HG03045 (cell line): ENCODE measurements around the gene PIM3.
"Not testable (repeated sequence)": the region's sequence is repeated elsewhere in the genome, so short reads cannot be mapped to it uniquely, and the experiment has no call there.

ENCODE experiments used
- ATAC-seq: cut with Tn5 transposase; IDR thresholded peaks from one replicate; pipeline ENCODE4 v1.9.1; 2021; ENCODE audit warnings: mild to moderate bottlenecking, moderate library complexity; ENCODE audit not compliant: unreplicated experiment

Gene PIM3

DNA sequence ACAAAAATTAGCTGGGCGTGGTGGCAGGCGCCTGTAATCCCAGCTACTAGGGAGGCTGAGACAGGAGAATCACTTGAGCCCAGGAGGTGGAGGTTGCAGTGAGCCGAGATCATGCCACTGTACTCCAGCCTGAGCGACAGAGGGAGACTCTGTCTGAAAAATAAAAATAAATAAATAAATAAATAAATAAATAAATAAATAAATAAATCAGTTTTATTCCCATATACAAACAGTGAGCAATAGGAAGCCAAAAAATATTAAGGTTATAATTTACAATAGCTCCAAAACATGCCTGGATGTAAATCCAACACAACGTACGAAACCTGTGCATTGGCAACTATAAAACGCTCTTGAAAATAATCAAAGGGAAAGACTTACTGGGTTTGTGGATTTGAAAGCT, 21.2 kb downstream of the PIM3 start:
- not testable (repeated sequence) for ATAC-seq

DNA sequence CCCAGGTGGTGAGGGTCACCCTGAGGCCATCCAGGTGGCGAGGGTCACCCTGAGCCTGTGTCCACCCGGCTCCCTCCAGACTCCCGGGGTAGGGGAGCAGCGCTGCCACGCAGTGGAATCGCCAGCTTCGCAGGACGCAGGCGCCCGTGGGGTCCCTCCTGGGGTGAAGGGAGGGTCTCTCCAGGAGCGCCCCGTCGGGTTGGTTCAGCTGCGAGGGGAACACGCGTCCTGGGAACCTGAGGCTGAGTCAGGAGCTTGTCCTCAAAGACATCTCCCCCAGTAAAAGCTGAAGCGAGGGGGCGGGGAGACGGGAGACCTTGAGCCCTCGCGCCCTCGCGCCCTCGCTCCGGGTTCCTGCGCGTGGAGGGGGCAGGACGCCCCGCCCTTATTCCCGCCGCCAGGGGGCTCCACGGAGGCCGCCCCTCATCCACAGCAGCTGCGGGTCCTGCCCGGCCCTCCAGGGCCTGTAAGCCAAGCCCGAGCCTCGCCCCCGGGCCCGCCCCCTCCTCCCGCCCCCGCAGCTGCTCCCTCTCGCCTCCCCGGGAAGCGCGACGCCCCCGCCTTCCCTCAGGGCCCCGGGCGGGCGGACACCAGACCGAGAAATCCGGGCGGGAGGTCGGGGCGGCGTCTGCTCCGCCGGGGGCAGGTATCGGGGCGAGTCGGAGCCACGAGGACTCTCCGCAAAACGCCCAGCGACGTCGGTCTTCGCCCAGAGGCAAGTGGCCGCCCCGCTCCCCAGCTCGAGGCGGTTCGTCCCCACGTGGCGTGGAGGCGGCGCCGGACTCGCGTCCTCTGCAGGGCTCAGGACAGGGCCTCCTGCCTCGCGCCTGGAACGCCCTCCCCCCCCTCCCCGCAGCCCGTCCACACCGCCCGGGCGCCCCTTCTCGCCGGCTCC, 22.8 kb downstream of the PIM3 start:
- ATAC-seq, result no peak

DNA sequence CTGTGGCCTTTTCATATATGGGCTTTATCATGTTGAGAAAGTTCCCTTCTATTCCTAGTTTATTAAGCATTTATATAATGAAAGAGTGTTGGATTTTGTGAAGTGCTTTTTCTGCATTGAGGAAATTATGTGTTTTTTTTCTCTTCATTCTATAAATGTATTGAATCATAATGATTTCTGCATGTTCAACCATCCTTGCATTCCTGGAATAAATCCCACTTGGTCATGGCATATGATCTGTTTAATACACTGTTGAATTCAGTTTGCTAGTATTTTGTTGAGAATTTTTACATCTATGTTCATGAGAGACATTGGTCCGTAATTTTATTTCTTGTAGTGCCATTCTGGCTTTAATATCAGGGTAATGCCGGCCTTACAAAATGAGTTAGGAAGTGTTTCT, 25.8 kb downstream of the PIM3 start:
- no peak for ATAC-seq

DNA sequence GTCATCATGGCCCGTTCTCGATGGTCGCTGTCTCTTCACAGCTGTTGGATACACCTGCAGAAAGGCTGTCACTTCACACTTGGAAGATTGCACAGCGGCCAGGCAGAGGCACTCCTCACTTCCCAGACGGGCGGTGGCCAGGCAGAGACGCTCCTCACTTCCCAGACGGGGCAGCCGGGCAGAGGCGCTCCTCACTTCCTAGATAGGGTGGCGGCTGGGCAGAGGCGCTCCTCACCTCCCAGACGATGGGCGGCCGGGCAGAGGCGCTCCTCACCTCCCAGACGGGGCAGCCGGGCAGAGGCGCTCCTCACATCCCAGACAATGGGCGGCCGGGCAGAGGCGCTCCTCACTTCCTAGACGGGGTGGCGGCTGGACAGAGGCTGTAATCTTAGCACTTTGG, 29.3 kb downstream of the PIM3 start:
- not testable (repeated sequence) for ATAC-seq

DNA sequence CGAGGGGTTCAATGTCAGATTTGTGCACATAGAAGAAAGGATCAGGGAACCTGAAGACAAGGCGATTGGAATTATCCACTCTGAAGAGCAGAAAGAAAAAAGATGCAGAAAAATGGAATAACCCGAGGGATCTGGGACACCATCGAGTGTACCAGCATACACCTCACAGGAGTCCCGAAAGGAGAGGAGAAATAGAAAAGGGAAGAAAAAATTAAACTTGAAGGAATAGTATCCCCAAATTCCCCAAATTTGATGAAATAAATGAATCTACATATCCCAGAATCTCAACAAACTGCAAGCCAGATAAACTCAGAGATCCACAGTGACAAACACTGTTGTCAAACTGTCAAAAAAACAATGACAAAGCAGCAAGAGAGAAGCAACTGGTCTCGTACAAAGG, 30.6 kb downstream of the PIM3 start:
- ATAC-seq, result no peak

DNA sequence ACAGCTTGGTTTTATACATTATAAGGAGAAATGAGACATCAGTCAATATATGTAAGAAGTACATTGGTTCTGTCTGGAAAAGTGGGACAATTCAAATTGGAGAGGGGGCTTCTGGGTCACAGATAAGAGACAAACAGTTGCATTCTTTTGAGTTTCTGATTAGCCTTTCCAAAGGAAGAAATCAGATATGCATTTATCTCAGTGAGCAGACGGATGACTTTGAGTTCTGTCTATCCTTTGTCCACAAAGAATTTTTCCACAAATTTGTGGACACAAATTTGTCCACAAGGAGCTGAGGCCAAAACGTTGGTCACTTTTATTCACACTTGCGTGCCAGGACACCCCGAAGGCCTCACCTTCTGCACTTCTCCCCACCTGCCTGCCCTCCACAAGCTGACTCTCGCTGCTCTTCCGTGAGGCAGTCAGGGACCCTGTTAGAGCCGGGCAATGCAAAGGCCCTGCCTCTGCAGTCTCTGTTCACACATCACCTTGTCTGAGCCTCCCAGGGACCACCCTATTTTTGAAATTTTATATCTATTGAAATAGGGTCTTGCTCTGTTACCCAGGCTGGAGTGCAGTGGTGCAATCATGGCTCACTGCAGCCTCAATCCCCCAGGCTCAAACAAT, 31.4 kb downstream of the PIM3 start:
- ATAC-seq, result no peak

DNA sequence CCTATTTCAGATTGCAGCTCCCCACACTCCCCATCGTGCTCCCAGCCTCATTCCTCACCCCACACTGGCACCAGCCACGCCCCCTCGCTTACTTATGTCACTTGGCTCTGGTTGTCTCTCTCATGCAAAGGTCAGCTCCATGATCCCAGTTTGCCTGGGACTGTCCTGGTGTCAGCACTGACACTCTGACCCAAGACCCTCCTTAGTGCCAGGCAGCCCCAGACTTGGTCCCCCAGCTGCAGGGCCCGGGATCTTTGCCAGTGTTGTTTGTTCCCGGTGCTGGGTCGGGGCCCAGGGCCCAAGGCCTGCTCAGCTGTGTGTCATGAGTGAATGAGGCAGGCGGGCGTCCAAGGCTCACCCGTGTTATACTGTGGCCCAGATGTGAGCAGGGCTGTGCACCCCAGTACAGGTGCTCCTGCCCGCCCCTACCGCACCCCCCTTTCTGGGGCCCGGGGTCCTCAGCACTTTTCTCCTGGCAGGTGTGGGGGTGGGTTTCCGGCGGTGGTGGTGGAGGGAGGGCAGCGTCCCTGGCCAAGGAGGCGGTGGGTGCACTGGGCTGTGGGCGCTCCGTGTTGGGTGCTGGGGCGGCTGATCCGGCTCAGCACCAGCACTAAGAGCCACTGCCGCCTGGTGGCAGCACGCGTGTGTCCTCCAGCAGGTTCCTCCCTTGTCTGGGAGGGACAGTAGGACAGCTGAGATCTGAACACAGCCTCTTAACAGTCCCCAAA, 32.5 kb downstream of the PIM3 start:
- no peak for ATAC-seq

DNA sequence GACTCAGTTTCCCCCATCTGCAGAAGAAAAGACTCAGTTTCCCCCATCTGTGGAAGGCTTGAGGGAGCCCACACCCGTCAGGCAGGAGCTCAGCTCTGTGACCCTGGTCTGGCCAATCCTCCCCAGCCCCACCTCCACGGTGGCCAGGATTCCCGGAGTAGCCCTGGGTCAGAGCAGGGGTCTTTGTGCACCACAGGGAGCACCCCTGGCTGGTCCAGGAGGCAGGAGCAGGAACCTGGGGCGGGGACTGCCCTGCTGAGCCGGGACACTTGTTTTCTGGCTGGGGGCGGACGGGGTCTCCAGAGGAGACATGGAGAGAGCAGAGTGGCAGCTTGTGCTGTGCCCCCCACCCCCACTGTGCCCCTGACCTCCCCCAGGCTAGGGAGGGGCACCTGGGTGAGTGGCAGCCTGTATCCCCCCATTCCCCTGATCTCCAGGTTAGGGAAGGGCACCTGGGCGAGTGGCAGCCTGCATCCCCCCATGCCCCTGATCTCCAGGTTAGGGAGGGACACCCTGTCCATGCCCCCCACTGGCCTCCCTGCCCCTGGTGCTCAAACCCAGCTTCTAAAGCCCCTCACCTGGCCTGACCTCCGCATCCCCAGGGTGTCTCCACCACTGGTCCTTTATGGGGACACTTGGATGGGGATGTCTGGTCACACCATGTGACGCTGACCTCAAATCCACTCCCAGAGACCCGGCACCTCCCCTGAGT, 33.2 kb downstream of the PIM3 start:
- no peak for ATAC-seq

DNA sequence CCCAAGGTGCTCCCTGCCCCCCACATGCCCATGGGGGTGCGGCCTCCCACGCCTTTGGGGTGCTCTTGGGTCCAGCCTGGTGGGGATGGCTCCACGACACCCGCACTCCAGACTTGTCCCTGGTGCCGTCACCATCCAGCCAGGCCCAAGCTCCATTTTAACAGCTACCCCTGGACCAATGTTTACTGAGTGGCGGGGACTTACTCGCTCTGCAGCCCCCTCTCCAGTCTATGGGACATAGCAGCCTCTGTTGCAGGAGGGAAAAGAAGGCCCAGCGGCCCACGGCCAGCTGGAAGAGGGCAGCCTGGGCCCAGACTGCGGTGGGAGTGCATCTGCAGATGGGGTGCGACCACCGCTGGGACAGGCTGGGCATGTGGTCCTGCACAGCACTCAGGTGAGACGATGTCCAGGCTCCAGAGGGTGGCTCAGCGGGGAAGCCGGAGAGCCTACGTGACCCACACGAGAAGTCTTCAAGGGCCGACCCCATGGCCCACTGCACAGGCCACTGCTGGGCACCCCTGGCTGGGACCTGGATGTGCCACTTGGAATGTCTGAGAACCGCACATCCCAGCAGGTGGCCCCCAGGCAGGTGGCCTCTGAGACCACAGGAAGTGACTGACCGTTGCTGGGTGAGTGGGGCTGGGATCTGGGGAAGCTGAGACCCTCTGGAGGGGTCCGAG, 33.9 kb downstream of the PIM3 start:
- no peak for ATAC-seq

DNA sequence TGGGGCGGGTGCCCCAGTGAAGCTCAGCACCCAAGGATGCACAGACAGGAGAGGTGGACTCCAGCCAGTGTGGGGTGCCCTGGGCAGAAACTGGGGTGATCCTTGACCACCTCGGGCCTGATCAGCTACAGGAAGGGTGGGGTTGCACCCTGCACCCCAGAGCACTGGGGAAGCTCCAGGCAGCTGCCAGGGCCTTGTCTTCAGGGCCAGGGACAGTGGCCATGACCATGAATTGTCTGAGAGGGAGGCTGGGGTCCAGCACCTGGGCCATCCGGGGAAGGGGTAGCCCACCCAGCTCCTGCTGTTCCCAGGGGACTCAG, 34.4 kb downstream of the PIM3 start:
- no peak for ATAC-seq

DNA sequence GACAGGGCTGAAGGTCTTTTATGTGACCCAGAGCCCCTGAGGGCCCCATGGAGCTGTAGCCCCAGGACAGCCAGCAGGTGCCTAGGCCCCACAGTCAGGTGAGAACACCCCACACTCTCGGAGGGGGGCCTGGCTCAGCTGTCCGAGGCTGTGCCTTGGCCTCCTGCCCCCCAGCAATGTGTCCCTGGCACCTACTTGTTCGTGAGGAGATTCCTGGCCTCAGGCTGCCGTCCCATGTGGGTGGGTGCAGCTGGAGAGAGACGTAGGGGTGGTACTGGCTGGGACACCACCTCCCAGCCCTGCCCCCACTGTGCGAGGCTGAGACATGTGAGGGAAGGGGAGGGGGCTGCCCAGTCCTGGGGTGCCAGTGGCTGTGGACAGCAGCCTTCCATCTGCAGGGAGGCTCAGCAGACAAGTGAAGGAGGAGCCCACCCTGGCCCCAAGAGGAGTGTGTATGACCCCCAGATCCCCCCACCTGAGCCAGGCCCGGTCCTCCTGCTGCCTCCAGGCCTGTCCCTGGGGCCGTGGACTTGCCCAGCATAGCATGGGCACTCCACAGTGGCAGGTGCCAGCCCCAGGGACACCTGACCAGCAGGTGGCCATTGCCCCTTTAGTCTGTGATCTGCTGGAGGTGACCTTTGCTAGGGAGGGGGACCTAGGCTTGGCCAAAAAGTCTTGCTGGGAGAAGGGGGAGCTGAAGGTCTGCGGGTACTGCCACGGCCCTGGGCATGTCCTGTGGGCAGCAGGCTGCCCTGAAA, 35.0 kb downstream of the PIM3 start:
- no peak for ATAC-seq

DNA sequence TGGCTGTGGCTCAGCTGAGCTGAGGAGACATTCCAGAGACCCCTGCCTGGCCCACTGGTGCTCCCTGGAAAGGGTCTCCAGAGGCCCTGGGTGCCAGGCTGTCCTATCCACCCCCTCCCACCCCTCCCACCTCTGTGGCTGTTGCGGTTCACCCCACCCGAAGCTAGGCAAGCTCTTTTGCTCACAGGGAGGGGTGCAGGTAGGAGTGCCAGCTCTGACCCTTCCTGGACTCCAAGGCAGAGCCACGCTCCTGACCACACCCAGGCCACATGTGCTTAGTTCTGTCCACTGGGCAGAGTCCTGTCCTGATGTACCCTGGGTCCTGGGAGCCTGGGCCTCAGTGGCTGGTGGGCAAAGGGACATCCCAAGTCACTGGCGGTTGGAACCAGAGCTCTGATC, 35.5 kb downstream of the PIM3 start:
- no peak for ATAC-seq

DNA sequence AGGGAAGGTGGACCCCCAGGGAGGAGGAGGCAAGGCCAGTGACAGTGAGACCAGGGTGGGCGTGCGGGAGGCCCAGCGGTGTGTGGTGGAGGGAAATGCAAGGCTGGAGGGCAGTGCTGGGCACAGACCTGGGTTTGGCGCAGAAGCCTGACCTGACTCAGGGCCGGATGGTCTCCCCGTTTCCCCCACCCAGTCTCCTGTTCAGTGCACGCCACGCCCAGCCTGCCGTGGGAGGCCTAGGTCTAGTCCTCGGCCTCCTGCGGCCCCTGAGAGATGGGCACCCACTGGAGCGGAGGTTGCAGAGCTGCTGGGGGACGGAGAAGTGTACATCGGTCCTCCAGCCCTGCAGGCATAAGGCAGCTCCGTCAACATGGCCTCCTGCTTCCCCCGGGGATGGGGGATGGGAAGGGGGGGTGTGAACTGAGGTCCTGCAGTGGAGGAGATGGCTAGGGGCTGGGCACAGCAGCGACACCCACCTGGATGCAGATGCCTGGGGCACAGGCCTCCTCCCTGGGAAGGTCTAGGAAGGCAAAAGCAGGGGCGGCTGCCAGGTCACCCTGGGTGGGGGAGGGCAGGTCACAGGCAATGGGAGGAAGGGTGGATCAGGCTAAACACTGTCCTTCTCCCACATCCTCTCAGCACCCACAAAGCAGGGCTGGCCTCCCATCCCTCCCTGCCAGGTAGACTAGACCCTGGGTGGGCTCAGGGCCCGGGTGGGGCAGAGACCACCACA, 36.1 kb downstream of the PIM3 start:
- no peak for ATAC-seq

DNA sequence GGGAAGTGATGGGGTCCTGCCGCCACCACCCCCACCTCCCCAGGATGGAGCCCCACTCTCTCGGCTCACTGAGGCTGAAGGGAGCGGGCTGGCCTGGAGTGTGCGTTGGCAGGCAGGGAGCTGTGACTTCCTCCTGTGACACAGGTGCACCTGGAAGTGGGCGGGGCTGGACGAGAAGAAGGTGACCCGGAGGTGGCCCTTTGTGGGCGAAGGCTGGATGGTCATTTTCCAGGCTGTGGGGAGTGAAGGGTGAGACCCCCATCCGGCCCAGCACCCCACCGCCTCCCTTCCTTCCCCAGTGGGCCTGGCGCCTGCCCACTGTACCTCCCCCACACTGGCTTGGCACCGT, 36.7 kb downstream of the PIM3 start:
- ATAC-seq, result no peak

DNA sequence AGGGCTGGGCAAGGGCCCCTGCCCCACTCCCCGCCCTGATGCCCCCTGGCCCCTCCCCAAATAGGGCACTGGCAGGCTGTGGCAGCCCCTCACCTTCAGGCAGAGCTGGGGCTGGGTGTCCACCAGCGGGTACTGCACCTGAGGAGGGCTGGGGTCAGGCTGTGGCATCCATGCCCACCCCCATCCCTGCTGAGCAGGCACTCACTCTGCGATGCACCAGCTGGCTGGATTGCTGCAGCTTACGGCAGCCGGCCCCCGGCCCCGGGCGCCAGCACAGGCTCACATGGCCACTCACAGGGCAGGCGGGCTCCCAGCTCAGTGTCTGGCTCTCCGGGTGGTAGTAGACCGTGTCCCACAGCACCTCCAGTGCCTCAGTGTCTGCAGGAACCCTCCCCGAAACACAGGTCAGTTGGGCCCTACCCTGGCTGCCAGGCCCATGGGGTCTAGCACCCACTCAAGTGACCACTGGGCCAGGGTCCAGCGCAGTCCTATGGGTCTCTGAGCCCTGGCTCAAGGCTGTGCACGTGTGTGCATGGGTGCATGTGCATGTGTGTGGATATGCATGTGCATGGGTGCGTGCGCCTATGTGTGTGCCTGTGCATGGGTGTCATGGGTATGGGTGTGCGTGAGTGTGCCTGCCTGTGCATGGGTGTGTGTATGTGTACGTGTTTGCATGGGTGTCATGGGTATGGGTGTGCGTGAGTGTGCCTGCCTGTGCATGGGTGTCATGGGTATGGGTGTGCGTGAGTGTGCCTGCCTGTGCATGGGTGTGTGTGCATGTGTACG, 37.6 kb downstream of the PIM3 start:
- ATAC-seq, result no peak

DNA sequence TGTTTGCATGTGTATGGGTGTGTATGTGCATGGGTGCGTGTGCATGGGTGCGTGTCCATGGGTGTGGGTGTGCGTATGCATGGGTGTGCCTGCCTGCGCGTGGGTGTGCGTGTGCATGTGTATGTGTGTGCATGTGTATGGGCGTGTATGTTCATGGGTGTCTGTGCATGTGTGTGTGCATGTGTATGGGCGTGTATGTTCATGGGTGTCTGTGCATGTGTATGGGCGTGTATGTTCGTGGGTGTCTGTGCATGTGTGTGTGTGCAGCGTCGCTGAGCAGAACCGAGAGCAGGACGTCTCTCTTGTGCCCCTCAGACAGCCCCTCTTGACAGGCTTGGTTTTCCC, 38.1 kb downstream of the PIM3 start:
- ATAC-seq, result no peak

DNA sequence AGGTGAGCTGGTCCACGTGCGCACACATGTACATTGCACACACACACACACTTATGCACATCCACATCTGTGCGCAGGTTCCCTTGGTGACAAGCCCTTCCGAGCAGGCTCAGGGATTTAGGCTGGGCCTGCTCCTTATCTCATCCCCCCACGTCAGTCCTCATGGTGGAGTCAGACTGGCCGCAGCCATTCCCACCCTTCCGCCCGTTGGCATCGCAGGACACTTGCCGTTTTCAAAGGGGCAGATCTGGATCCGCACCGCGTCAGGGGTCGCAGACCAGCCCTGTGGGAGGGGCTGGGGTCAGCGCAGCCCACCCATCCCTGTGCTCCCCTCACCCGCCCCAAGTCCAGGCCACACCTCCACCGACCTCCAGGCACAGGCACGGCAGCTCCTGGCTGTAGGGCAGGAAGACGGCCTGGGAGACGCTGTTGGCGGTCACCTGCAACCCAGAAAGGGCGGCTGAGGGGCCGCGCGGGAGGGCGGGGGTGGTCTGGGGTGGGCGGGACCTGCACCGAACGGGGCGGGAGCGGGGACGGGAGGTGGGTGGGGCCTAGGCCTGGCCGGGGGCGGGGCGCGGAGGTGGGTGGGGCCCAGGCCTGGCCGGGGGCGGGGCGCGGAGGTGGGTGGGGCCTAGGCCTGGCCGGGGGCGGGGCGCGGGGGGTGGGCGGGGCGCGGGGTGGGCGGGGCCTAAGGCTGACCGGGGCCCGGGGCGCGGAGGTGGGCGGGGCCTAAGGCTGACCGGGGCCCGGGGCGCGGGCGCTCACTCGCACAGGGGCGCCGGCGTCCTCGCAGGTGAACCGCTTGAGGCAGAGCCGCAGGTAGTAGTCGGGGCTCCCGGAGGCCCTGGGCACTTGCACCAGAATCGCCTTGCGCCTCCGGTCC, 38.7 kb downstream of the PIM3 start:
- no peak for ATAC-seq
